ENCODE measurements around the gene TRIM38. TPM values are rescaled to one million over a fixed set of nuclear protein-coding genes. Genes with fewer than 3 reads are reported as not detected.

The TRIM38 gene
- total RNA-seq, 1 experiment from 2014 or later = 0.70 TPM

DNA sequence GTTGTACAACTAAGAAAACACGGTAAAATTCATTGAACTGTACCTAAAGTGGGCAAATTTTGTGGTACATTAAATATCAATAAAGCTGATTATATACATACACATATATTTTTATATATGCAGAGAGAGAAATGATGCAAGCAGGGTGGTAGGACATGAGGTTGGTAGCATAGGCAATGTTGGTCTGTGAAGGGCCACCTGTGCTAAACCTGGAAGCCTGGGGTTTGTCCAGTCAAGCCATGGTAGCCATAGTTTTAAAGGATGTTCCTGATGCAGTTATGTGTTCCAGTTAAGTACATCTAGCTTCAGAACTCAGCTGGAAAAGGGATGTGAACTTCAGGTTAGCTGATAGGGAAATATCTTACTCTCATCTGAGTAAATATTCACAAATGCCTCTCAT lies 60.1 kb downstream of the TRIM38 start:
- H3K4me3 ChIP-seq (ENCODE audit: low read depth, low read length) = peak overlapping the region; percentile 87; the same call in 1 of the 2 replicates
- CTCF ChIA-PET = interaction anchor here (0.7 to 1.9 kb wide), 4 partner anchors 10 to 30 kb away, joined by 3 to 20 read pairs (median 4); no protein-coding TSS in a partner anchor
- peaks cover 19% of the 10 kb centered on the region for H3K4me1 ChIP-seq
- Mint-ChIP-seq H3K27me3 (ENCODE audit: insufficient read depth, unreplicated experiment) (peaks cover 4% of the 10 kb centered on the region), H3K4me3 (ENCODE audit: unreplicated experiment) (peak overlapping the region; percentile 78), H3K27ac (ENCODE audit: unreplicated experiment) (no peak overlapping the region), H3K36me3 (ENCODE audit: insufficient read depth, unreplicated experiment) (peaks cover 39% of the 10 kb centered on the region), H3K9me3 (ENCODE audit: unreplicated experiment) (no peaks in the 10 kb centered on the region), H3K4me1 (ENCODE audit: low read depth, unreplicated experiment) (peaks cover 14% of the 10 kb centered on the region)
- TF ChIP-seq, protein P1, sequence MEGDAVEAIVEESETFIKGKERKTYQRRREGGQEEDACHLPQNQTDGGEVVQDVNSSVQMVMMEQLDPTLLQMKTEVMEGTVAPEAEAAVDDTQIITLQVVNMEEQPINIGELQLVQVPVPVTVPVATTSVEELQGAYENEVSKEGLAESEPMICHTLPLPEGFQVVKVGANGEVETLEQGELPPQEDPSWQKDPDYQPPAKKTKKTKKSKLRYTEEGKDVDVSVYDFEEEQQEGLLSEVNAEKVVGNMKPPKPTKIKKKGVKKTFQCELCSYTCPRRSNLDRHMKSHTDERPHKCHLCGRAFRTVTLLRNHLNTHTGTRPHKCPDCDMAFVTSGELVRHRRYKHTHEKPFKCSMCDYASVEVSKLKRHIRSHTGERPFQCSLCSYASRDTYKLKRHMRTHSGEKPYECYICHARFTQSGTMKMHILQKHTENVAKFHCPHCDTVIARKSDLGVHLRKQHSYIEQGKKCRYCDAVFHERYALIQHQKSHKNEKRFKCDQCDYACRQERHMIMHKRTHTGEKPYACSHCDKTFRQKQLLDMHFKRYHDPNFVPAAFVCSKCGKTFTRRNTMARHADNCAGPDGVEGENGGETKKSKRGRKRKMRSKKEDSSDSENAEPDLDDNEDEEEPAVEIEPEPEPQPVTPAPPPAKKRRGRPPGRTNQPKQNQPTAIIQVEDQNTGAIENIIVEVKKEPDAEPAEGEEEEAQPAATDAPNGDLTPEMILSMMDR (IDR thresholded peaks at IDR 0.05; ENCODE audit: insufficient read depth in 1 of 2, low read depth in 1 of 2, low read length in 1 of 2, severe bottlenecking in 1 of 2, unreplicated experiment in 1 of 2) = no peak
- POLR2A ChIA-PET = interaction anchor here (0.5 to 2.9 kb wide), 11 partner anchors 9 to 244 kb away, joined by 3 to 91 read pairs (median 4); a partner anchor contains a TSS
- no peaks in the 10 kb centered on the region for H3K9me3 ChIP-seq
- DNase-seq = no peak
- no peaks in the 10 kb centered on the region for H3K27me3 ChIP-seq (replicated peaks; ENCODE audit: control insufficient read depth, insufficient read depth, low read length)
- H3K36me3 ChIP-seq (ENCODE audit: control insufficient read depth, insufficient read depth, low read length) = no peaks in the 10 kb centered on the region
- intact Hi-C loops (cut with micrococcal nuclease; ENCODE audit: unreplicated experiment) = loop anchor here (10.0 kb wide), 1 partner anchor 1812 kb away; a partner anchor contains a TSS
- BruUV-seq (replicated peaks) = no TSS peak

DNA sequence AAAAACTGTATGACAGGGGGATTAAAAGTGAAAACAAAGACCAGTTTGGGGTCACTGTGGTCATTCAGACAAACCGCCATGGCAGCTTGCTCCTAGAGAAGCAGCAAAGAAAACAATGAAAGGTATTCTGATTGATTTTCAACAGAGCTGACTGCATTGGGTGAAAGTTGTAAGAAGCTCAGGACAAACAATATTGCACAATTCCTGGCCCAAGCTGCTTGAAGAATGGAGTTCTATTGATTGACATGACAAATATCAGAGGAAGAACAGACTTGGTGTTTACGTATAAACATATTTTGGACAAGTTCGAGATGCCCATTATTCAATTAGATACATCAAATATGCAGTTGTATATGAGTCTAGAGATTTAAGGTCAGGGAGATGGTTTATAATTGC lies 62.0 kb downstream of the TRIM38 start:
- peaks cover 26% of the 10 kb centered on the region for H3K4me1 Mint-ChIP-seq (ENCODE audit: low read depth, unreplicated experiment)
- peaks cover 49% of the 10 kb centered on the region for H3K36me3 Mint-ChIP-seq (ENCODE audit: insufficient read depth, unreplicated experiment)
- H3K27me3 ChIP-seq (replicated peaks; ENCODE audit: control insufficient read depth, insufficient read depth, low read length) = no peaks in the 10 kb centered on the region
- H3K4me3 ChIP-seq (ENCODE audit: low read depth, low read length) = no peak overlapping the region
- H3K27me3 Mint-ChIP-seq (ENCODE audit: insufficient read depth, unreplicated experiment) = peaks cover 4% of the 10 kb centered on the region
- TF ChIP-seq, protein P1 (IDR thresholded peaks at IDR 0.05; ENCODE audit: insufficient read depth in 1 of 2, low read depth in 1 of 2, low read length in 1 of 2, severe bottlenecking in 1 of 2, unreplicated experiment in 1 of 2) = no peak
- no peaks in the 10 kb centered on the region for H3K9me3 ChIP-seq
- no TSS peak for BruUV-seq (replicated peaks)
- H3K4me3 Mint-ChIP-seq (ENCODE audit: unreplicated experiment) = no peak overlapping the region
- CTCF ChIA-PET = no interaction called here
- H3K9me3 Mint-ChIP-seq (ENCODE audit: unreplicated experiment) = no peaks in the 10 kb centered on the region
- intact Hi-C loops (cut with micrococcal nuclease; ENCODE audit: unreplicated experiment) = loop anchor here (5.0 to 10.0 kb wide), 5 partner anchors 173 to 1868 kb away; a partner anchor contains a TSS
- no peak for DNase-seq
- peak overlapping the region; percentile 100 for H3K27ac Mint-ChIP-seq (ENCODE audit: unreplicated experiment)
- H3K4me1 ChIP-seq = peaks cover 25% of the 10 kb centered on the region
- no peaks in the 10 kb centered on the region for H3K36me3 ChIP-seq (ENCODE audit: control insufficient read depth, insufficient read depth, low read length)
- POLR2A ChIA-PET = interaction anchor here (3.3 kb wide), 1 partner anchor 100 kb away, joined by 45 read pairs; a partner anchor contains a TSS

DNA sequence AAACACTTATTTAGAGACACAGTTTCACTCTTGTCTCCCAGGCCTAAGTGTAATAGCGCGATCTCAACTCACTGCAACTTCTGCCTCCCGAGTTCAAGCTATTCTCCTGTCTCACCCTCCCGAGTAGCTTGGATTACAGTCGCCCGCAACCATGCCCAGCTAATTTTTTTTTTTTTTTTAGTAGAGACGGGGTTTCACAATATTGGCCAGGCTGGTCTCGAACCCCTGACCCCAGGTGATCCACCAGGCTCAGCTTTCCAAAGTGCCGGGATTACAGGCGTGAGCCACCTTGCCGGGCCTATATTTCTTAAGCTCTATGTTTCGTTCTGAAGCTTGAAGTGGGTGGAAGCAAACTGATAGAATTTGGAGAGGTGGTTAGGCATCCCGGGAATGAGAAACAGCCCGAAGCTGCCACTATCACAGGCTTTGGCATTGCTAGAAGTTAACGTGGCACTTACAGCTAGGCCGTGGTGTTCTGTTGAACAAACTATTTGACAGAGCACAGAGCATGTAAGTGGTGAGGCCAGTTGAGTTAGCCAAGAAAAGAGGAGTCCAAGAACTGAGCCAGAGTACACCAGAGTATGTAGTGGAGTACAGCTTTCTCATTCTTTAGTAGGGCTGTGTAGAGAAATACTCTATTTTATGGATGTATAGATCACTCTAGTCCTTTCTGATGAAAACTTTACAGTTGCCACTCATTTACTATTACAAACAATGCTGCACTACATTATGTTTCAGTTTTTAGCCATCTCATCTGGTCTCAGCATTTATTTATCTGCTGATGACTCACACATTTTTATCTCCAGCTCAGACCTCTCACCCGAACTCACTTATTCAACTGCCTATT lies 62.7 kb downstream of the TRIM38 start:
- H3K4me1 Mint-ChIP-seq (ENCODE audit: low read depth, unreplicated experiment) = peaks cover 30% of the 10 kb centered on the region
- TF ChIP-seq, protein P1 (IDR thresholded peaks at IDR 0.05; ENCODE audit: insufficient read depth in 1 of 2, low read depth in 1 of 2, low read length in 1 of 2, severe bottlenecking in 1 of 2, unreplicated experiment in 1 of 2) = no peak
- Histone ChIP-seq H3K4me3 (ENCODE audit: low read depth, low read length) (no peak overlapping the region; the same call in 1 of the 2 replicates), H3K36me3 (ENCODE audit: control insufficient read depth, insufficient read depth, low read length) (no peaks in the 10 kb centered on the region), H3K4me1 (peaks cover 23% of the 10 kb centered on the region), H3K9me3 (no peaks in the 10 kb centered on the region), H3K27me3 (replicated peaks; ENCODE audit: control insufficient read depth, insufficient read depth, low read length) (no peaks in the 10 kb centered on the region)
- H3K4me3 Mint-ChIP-seq (ENCODE audit: unreplicated experiment) = peak overlapping the region; percentile 85
- ChIA-PET POLR2A (interaction anchor here (0.6 to 3.3 kb wide), 10 partner anchors 9 to 226 kb away, joined by 3 to 45 read pairs (median 5); a partner anchor contains a TSS), CTCF (interaction anchor here (0.9 to 1.3 kb wide), 3 partner anchors 31 to 78 kb away, joined by 3 to 8 read pairs (median 5); a partner anchor contains a TSS)
- DNase-seq = no peak
- H3K36me3 Mint-ChIP-seq (ENCODE audit: insufficient read depth, unreplicated experiment) = peaks cover 56% of the 10 kb centered on the region
- H3K27me3 Mint-ChIP-seq (ENCODE audit: insufficient read depth, unreplicated experiment) = peaks cover 4% of the 10 kb centered on the region
- no TSS peak for BruUV-seq (replicated peaks)
- H3K9me3 Mint-ChIP-seq (ENCODE audit: unreplicated experiment) = no peaks in the 10 kb centered on the region
- H3K27ac Mint-ChIP-seq (ENCODE audit: unreplicated experiment) = peak overlapping the region; percentile 100
- intact Hi-C loops (cut with micrococcal nuclease; ENCODE audit: unreplicated experiment) = loop anchor here (5.0 to 10.0 kb wide), 5 partner anchors 172 to 1867 kb away; a partner anchor contains a TSS
